ENCODE results near the gene SAMD3. TPM values are rescaled to one million over a fixed set of nuclear protein-coding genes. Genes with fewer than 3 reads are reported as not detected.

The SAMD3 gene
- total and polyA plus RNA-seq, 2 of the 8 experiments (the other 6 are each of a cell fraction or from before 2014, with no cell fraction given), result 1.8 to 1.9 TPM

DNA sequence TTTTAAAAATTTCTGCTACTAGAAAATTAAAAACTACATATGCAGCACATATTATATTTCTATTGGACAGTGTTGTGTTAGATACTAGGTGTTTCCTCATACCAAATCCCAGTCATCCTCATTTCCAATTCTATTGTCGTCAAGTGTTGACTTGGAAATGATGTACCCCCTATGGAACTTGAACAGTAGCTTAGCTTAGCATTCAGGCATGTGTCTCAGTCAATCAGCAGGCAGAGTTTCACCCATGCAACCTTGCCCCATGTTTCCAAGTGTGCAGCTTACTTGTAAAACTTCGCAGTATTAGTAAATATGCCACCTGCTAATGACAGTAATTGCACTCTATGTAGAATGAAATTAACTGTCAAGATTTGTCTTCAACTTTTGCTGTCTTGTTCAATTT is 59.5 kb downstream of the SAMD3 start:
- H3K4me2 ChIP-seq (ENCODE audit: insufficient read depth in 1 of 2, low read depth in 2 of 2, low read length in 2 of 2), result no peak overlapping the region
- H3K14ac ChIP-seq (ENCODE audit: insufficient read length), result no peak overlapping the region
- H3K4me3 ChIP-seq (ENCODE audit: extremely low read depth in 1 of 4, insufficient read depth in 2 of 4, low read depth in 3 of 4, low read length in 4 of 4), result no peak overlapping the region
- H3K79me2 ChIP-seq (ENCODE audit: control insufficient read depth in 1 of 2, insufficient read depth in 2 of 2, low read length in 2 of 2), result no peaks in the 10 kb centered on the region
- H2AFZ ChIP-seq (ENCODE audit: low read length), result no peak overlapping the region
- H4K5ac ChIP-seq (ENCODE audit: insufficient read length, low read depth, low read length), result no peak overlapping the region
- H3K79me1 ChIP-seq (ENCODE audit: low read depth, low read length), result no peaks in the 10 kb centered on the region
- no peak overlapping the region for H4K91ac ChIP-seq (replicated peaks; ENCODE audit: insufficient read length, low read length)
- H2BK120ac ChIP-seq (replicated peaks; ENCODE audit: low read depth, low read length), result no peak overlapping the region
- H3K18ac ChIP-seq (ENCODE audit: extremely low read depth, low read length), result no peak overlapping the region
- no peak overlapping the region for H3K56ac ChIP-seq (replicated peaks; ENCODE audit: insufficient read length, low read depth, low read length)
- peaks cover 0 to 4% (median 0%) of the 10 kb centered on the region in 4 experiments; a peak in 1 of 8 replicates for H3K36me3 ChIP-seq (ENCODE audit: control insufficient read depth in 2 of 4, insufficient read depth in 4 of 4, low read length in 3 of 4)
- H3K9me3 ChIP-seq (ENCODE audit: insufficient read depth in 2 of 2, low read depth in 1 of 2, low read length in 1 of 2), result peaks cover 7 to 8% of the 10 kb centered on the region in 2 experiments; a peak in 3 of 4 replicates
- no peaks in the 10 kb centered on the region for H3K4me1 ChIP-seq (replicated peaks in 1 of 4; ENCODE audit: control insufficient read depth in 3 of 4, insufficient read depth in 4 of 4, low read length in 3 of 4)
- ChIA-PET POLR2A (ENCODE audit: partially characterized antibody) (no interaction called here), CTCF (ENCODE audit: partially characterized antibody) (interaction anchor here (0.7 to 1.1 kb wide), 3 partner anchors 11 to 76 kb away, joined by 3 read pairs; no protein-coding TSS in a partner anchor)
- 78% methylated on average over 2 of the region's 2 CpGs; no CpG with 5 or more reads in 1 of the 2 experiments for WGBS, 2 experiments (ENCODE audit: extremely low coverage in 1 of 2, insufficient coverage in 1 of 2, insufficient read length in 1 of 2, insufficient replicate concordance in 2 of 2, low coverage in 1 of 2, low lambda C conversion rate in 2 of 2, missing lambda C conversion rate in 1 of 2)
- DNase-seq (ENCODE audit: low read depth in 1 of 2, low spot score in 2 of 2) (no peak), FAIRE-seq (peak; percentile 28)
- no peaks in the 10 kb centered on the region for H3K23me2 ChIP-seq (ENCODE audit: low read depth, low read length)
- no peak overlapping the region for H2BK12ac ChIP-seq (ENCODE audit: low read depth, low read length)
- no peak overlapping the region for H2BK15ac ChIP-seq (ENCODE audit: low read length)
- no peaks in the 10 kb centered on the region for H4K20me1 ChIP-seq (replicated peaks in 1 of 2; ENCODE audit: control insufficient read depth in 1 of 2, insufficient read depth in 2 of 2, low read length in 2 of 2)
- H4K8ac ChIP-seq (ENCODE audit: extremely low read depth, insufficient read depth, low read length), result no peak overlapping the region
- H3K27ac ChIP-seq (ENCODE audit: low read depth, low read length), result no peak overlapping the region
- no peak overlapping the region for H2BK20ac ChIP-seq (ENCODE audit: low read length)
- no peak for TF ChIP-seq EZH2 (IDR thresholded peaks at IDR 0.05; ENCODE audit: low read depth, low read length, severe bottlenecking)
- TF ChIP-seq POU5F1 (IDR thresholded peaks at IDR 0.05; ENCODE audit: low read depth, low read length), result no peak
- TF ChIP-seq, protein P1, sequence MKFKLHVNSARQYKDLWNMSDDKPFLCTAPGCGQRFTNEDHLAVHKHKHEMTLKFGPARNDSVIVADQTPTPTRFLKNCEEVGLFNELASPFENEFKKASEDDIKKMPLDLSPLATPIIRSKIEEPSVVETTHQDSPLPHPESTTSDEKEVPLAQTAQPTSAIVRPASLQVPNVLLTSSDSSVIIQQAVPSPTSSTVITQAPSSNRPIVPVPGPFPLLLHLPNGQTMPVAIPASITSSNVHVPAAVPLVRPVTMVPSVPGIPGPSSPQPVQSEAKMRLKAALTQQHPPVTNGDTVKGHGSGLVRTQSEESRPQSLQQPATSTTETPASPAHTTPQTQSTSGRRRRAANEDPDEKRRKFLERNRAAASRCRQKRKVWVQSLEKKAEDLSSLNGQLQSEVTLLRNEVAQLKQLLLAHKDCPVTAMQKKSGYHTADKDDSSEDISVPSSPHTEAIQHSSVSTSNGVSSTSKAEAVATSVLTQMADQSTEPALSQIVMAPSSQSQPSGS (IDR thresholded peaks at IDR 0.05; ENCODE audit: low read length), result no peak
- H3K27me3 ChIP-seq (replicated peaks in 1 of 4; ENCODE audit: control insufficient read depth in 3 of 4, extremely low read depth in 1 of 4, insufficient read depth in 3 of 4, low read length in 3 of 4), result no peaks in the 10 kb centered on the region
- H2BK5ac ChIP-seq (ENCODE audit: low read depth, low read length), result no peak overlapping the region
- H3K4ac ChIP-seq (replicated peaks; ENCODE audit: insufficient read length, low read depth, low read length), result no peak overlapping the region
- no peak overlapping the region for H3K23ac ChIP-seq (ENCODE audit: insufficient read length)
- no peak overlapping the region for H3K9ac ChIP-seq (replicated peaks in 1 of 4; ENCODE audit: extremely low read depth in 1 of 4, low read depth in 3 of 4, low read length in 3 of 4)
- H2AK5ac ChIP-seq (ENCODE audit: low read depth, low read length), result no peak overlapping the region

All from H1 (cell line).